RCC 7860 (cell line): ENCODE data around the gene CDH23.

Source experiments
- DNase-seq: peaks from one replicate; pipeline ENCODE4 v3.0.0-alpha.2; 2015; ENCODE audit warnings: low spot score
- FAIRE-seq: peaks from 2 replicates; lab custom pipeline; 2012; peaks lifted over from hg19 to GRCh38; lab: Jason Lieb, UNC

The CDH23 gene

GRCh38 chr10:71756311-71757191 lies 359.8 kb downstream of the CDH23 start:
- FAIRE-seq (no peak), DNase-seq (no peak)

- DNase-seq = no peak
- FAIRE-seq = no peak
These were observed 360.7 kb downstream of the CDH23 start for GRCh38 chr10:71757399-71757922.

GRCh38 chr10:71761105-71761511 lies 364.4 kb downstream of the CDH23 start:
- peak; percentile 57 for DNase-seq

GRCh38 chr10:71761541-71762113 lies 364.9 kb downstream of the CDH23 start:
- DNase-seq (no peak), FAIRE-seq (no peak)

More at GRCh38 chr10:71761105-71761511, 364.4 kb downstream of the CDH23 start:
- no peak for FAIRE-seq

- FAIRE-seq = no peak
- DNase-seq = no peak
These were observed 365.6 kb downstream of the CDH23 start for GRCh38 chr10:71762324-71762723.

- FAIRE-seq = no peak
These were observed 366.8 kb downstream of the CDH23 start for GRCh38 chr10:71763352-71764127.

GRCh38 chr10:71765176-71765904 lies 368.6 kb downstream of the CDH23 start:
- FAIRE-seq = no peak
- DNase-seq = peak; percentile 7

More at GRCh38 chr10:71763352-71764127, 366.8 kb downstream of the CDH23 start:
- no peak for DNase-seq

GRCh38 chr10:71765906-71766716 lies 369.4 kb downstream of the CDH23 start:
- DNase-seq (no peak), FAIRE-seq (no peak)

- peak; percentile 98 for DNase-seq
- peak; percentile 96 for FAIRE-seq
These were observed 370.1 kb downstream of the CDH23 start for GRCh38 chr10:71766717-71767419.

- DNase-seq (peak; percentile 56), FAIRE-seq (no peak)
These were observed 370.8 kb downstream of the CDH23 start for GRCh38 chr10:71767420-71768035.

GRCh38 chr10:71769279-71769823 lies 372.6 kb downstream of the CDH23 start:
- DNase-seq (no peak), FAIRE-seq (no peak)

GRCh38 chr10:71770255-71770654 lies 373.5 kb downstream of the CDH23 start:
- peak; percentile 21 for DNase-seq
- FAIRE-seq = no peak

- FAIRE-seq = no peak
- DNase-seq = no peak
These were observed 374.1 kb downstream of the CDH23 start for GRCh38 chr10:71770789-71771188.

GRCh38 chr10:71771204-71771603 lies 374.5 kb downstream of the CDH23 start:
- DNase-seq = no peak
- FAIRE-seq = no peak

GRCh38 chr10:71771821-71772617 lies 375.3 kb downstream of the CDH23 start:
- peak; percentile 63 for DNase-seq
- no peak for FAIRE-seq

GRCh38 chr10:71772832-71773220 lies 376.1 kb downstream of the CDH23 start:
- FAIRE-seq (no peak), DNase-seq (no peak)

- FAIRE-seq (no peak), DNase-seq (no peak)
These were observed 376.7 kb downstream of the CDH23 start, which contains the start of gene VSIR for GRCh38 chr10:71773221-71773971. Gene VSIR (minus strand): TSS chr10:71773520. CDS start chr10:71773439, 81 bp downstream.
